OCI-LY1 (cell line): ENCODE measurements around the gene CCNYL1.

ENCODE experiments used
- H2AFZ ChIP-seq: fragments of 200-600 bp; sonication (generic), shearing (Covaris generic); 2 replicates; pipeline ENCODE4 v1.6.0; 2014; ENCODE audit warnings: antibody characterized with exemption, mild to moderate bottlenecking, low read length
- H3F3A ChIP-seq: fragments of 200-600 bp; sonication (generic), shearing (Covaris generic); 2 replicates; pipeline ENCODE4 v1.6.0; 2014; ENCODE audit warnings: mild to moderate bottlenecking, antibody characterized with exemption, low read length, moderate library complexity; ENCODE audit not compliant: insufficient read depth
- H3K27ac ChIP-seq: fragments of 200-600 bp; sonication (generic); 2 replicates; pipeline ENCODE4 v1.5.1; 2014; ENCODE audit warnings: low read length, mixed run types, mild to moderate bottlenecking, low read depth; ENCODE audit not compliant: poor library complexity, severe bottlenecking
- H3K27me3 ChIP-seq: fragments of 200-600 bp; sonication (generic); 2 replicates; pipeline ENCODE4 v1.6.0; 2014; ENCODE audit warnings: antibody characterized with exemption, mild to moderate bottlenecking, low read length, moderate library complexity; ENCODE audit not compliant: insufficient read depth
- H3K36me3 ChIP-seq: fragments of 200-600 bp; sonication (generic); 2 replicates; pipeline ENCODE4 v1.6.1; 2014; ENCODE audit warnings: mild to moderate bottlenecking, antibody characterized with exemption, low read length, moderate library complexity, mixed read lengths; ENCODE audit not compliant: insufficient read depth
- H3K4me1 ChIP-seq: fragments of 200-600 bp; sonication (generic); 2 replicates; pipeline ENCODE4 v1.5.1; 2014; ENCODE audit warnings: mild to moderate bottlenecking, low read length, moderate library complexity; ENCODE audit not compliant: insufficient read depth, severe bottlenecking
- H3K4me2 ChIP-seq: fragments of 200-600 bp; sonication (generic), shearing (Covaris generic); 2 replicates; pipeline ENCODE4 v1.6.1; 2014; ENCODE audit warnings: low read length
- H3K4me3 ChIP-seq: fragments of 200-600 bp; sonication (generic); 2 replicates; pipeline ENCODE4 v1.5.1; 2014; ENCODE audit warnings: low read length, low read depth, mild to moderate bottlenecking, mixed read lengths; ENCODE audit not compliant: poor library complexity, severe bottlenecking
- H3K79me2 ChIP-seq: fragments of 200-600 bp; shearing (Covaris generic); 2 replicates; pipeline ENCODE4 v1.6.1; 2016; ENCODE audit warnings: mixed run types, low read length, mixed read lengths; ENCODE audit not compliant: insufficient read depth
- H3K9ac ChIP-seq: fragments of 200-600 bp; sonication (generic), shearing (Covaris generic); 2 replicates; pipeline ENCODE4 v1.6.1; 2014; ENCODE audit warnings: mild to moderate bottlenecking, low read length, mixed read lengths
- H3K9me2 ChIP-seq: fragments of 200-600 bp; sonication (generic), shearing (Covaris generic); 2 replicates; pipeline ENCODE4 v1.6.1; 2014; ENCODE audit warnings: low read depth, mild to moderate bottlenecking, low read length, mixed read lengths
- H3K9me3 ChIP-seq: fragments of 200-600 bp; shearing (Covaris generic); 2 replicates; pipeline ENCODE4 v1.6.1; 2014; ENCODE audit warnings: low read length, mixed read lengths
- H4K20me1 ChIP-seq: fragments of 200-600 bp; sonication (generic), shearing (Covaris generic); 2 replicates; pipeline ENCODE4 v1.6.0; 2016; ENCODE audit warnings: mild to moderate bottlenecking, low read length; ENCODE audit not compliant: insufficient read depth
- EZH2 ChIP-seq: fragments of 200-600 bp; sonication (generic), shearing (Covaris generic); IDR thresholded peaks from 2 replicates; pipeline ENCODE4 v1.8.0; 2017; ENCODE audit warnings: borderline replicate concordance, mixed run types, mild to moderate bottlenecking, antibody characterized with exemption, low read length, moderate library complexity, mixed read lengths
- TF ChIP-seq, protein P1 (sequence below): fragments of 200-600 bp; sonication (generic), shearing (Covaris generic); IDR thresholded peaks from 2 replicates; pipeline ENCODE4 v1.5.1; 2017; ENCODE audit warnings: mild to moderate bottlenecking, antibody characterized with exemption, low read length, moderate library complexity, mixed read lengths

The CCNYL1 gene

GRCh38 chr2:207710814-207711740 lies at the start of gene CCNYL1:
Gene CCNYL1, plus strand, starts transcription at chr2:207711640. Its CDS starts 257 bp downstream, at chr2:207711897.
- TF ChIP-seq, protein P1, sequence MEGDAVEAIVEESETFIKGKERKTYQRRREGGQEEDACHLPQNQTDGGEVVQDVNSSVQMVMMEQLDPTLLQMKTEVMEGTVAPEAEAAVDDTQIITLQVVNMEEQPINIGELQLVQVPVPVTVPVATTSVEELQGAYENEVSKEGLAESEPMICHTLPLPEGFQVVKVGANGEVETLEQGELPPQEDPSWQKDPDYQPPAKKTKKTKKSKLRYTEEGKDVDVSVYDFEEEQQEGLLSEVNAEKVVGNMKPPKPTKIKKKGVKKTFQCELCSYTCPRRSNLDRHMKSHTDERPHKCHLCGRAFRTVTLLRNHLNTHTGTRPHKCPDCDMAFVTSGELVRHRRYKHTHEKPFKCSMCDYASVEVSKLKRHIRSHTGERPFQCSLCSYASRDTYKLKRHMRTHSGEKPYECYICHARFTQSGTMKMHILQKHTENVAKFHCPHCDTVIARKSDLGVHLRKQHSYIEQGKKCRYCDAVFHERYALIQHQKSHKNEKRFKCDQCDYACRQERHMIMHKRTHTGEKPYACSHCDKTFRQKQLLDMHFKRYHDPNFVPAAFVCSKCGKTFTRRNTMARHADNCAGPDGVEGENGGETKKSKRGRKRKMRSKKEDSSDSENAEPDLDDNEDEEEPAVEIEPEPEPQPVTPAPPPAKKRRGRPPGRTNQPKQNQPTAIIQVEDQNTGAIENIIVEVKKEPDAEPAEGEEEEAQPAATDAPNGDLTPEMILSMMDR: no peak
- no peak for TF ChIP-seq EZH2
- peak within 1 kb of the TSS; percentile 95 for H3K4me3 ChIP-seq
- no peaks in the 10 kb centered on the region for H3K27me3 ChIP-seq
- H2AFZ ChIP-seq: peak within 1 kb of the TSS; percentile 32; the same call in 1 of the 2 replicates
- no peaks in the 10 kb centered on the region for H3K36me3 ChIP-seq
- H3F3A ChIP-seq: no peaks in the 10 kb centered on the region
- H3K9me2 ChIP-seq: no peaks in the 10 kb centered on the region
- 0 out of 2 replicates have a peak, but pooled peaks cover 7% of the 10 kb centered on the region for H3K79me2 ChIP-seq
- peak within 1 kb of the TSS; percentile 83 for H3K4me2 ChIP-seq
- peaks cover 24% of the 10 kb centered on the region for H3K4me1 ChIP-seq
- peak within 1 kb of the TSS; percentile 76 for H3K9ac ChIP-seq
- H4K20me1 ChIP-seq: no peaks in the 10 kb centered on the region
- H3K27ac ChIP-seq: no peak within 1 kb of the TSS
- no peaks in the 10 kb centered on the region for H3K9me3 ChIP-seq

- H2AFZ ChIP-seq: no peak overlapping the region
- H3K4me2 ChIP-seq: no peak overlapping the region
- H3K4me3 ChIP-seq: no peak overlapping the region
- TF ChIP-seq EZH2: no peak
- TF ChIP-seq, protein P1: no peak
- no peaks in the 10 kb centered on the region for H3F3A ChIP-seq
- no peaks in the 10 kb centered on the region for H3K9me2 ChIP-seq
- no peak overlapping the region for H3K9ac ChIP-seq
- no peaks in the 10 kb centered on the region for H4K20me1 ChIP-seq
- H3K4me1 ChIP-seq: peaks cover 14% of the 10 kb centered on the region
- H3K27ac ChIP-seq: no peak overlapping the region
- no peaks in the 10 kb centered on the region for H3K36me3 ChIP-seq
- no peaks in the 10 kb centered on the region for H3K9me3 ChIP-seq
- H3K79me2 ChIP-seq: no peaks in the 10 kb centered on the region
- no peaks in the 10 kb centered on the region for H3K27me3 ChIP-seq
Observed at GRCh38 chr2:207662203-207662602, 49.2 kb upstream of the CCNYL1 start.

GRCh38 chr2:207663870-207664545 lies 47.4 kb upstream of the CCNYL1 start:
- Histone ChIP-seq H3K27me3 (no peaks in the 10 kb centered on the region), H3K36me3 (no peaks in the 10 kb centered on the region), H3K4me2 (peak overlapping the region; percentile 40; the same call in 1 of the 2 replicates), H3K9me2 (no peaks in the 10 kb centered on the region), H2AFZ (peak overlapping the region; percentile 94; the same call in 1 of the 2 replicates), H3K27ac (no peak overlapping the region), H3K79me2 (no peaks in the 10 kb centered on the region), H3F3A (no peaks in the 10 kb centered on the region), H3K4me3 (no peak overlapping the region), H3K4me1 (peaks cover 14% of the 10 kb centered on the region), H3K9ac (no peak overlapping the region), H4K20me1 (no peaks in the 10 kb centered on the region), H3K9me3 (no peaks in the 10 kb centered on the region)
- TF ChIP-seq EZH2: no peak
- TF ChIP-seq, protein P1: no peak
